Keratinocyte (primary cell): Measurements from ENCODE around the gene TOX2. TPM values are rescaled to one million over a fixed set of nuclear protein-coding genes. Genes with fewer than 3 reads are reported as not detected.

Experiments used
- DNase-seq: peaks from one replicate; pipeline ENCODE4 v3.0.0-alpha.2; 2011; ENCODE audit warnings: low read depth, missing footprints, low spot score
- FAIRE-seq: peaks from 2 replicates; lab custom pipeline; 2011; peaks lifted over from hg19 to GRCh38; lab: Jason Lieb, UNC
- H2AFZ ChIP-seq: 2 replicates; pipeline ENCODE4 v1.6.0; 2012; ENCODE audit warnings: low read length, control low read depth, inconsistent platforms; ENCODE audit not compliant: control insufficient read depth
- H3K27ac ChIP-seq: 2 replicates; pipeline ENCODE4 v1.5.1; 2011; ENCODE audit warnings: low read length; ENCODE audit not compliant: control insufficient read depth, insufficient read depth
- H3K27me3 ChIP-seq: 3 replicates; pipeline ENCODE4 v1.6.0; 2011; ENCODE audit warnings: low read length; ENCODE audit not compliant: control insufficient read depth, insufficient read depth; ENCODE audit errors: extremely low read depth
- H3K36me3 ChIP-seq, 2 experiments: 2 replicates in 1 of 2; 3 replicates in 1 of 2; pipeline ENCODE4 v1.5.1; 2011; ENCODE audit warnings: low read length in 2 of 2, mild to moderate bottlenecking in 1 of 2; ENCODE audit not compliant: control insufficient read depth in 2 of 2, insufficient read depth in 2 of 2; ENCODE audit errors: extremely low read depth in 1 of 2
- H3K4me1 ChIP-seq: 3 replicates; pipeline ENCODE4 v1.5.1; 2011; ENCODE audit warnings: low read length; ENCODE audit not compliant: control insufficient read depth, insufficient read depth; ENCODE audit errors: extremely low read depth
- H3K4me2 ChIP-seq: 3 replicates; pipeline ENCODE4 v1.6.0; 2011; ENCODE audit warnings: low read depth, low read length; ENCODE audit not compliant: control insufficient read depth, insufficient read depth; ENCODE audit errors: extremely low read depth
- H3K4me3 ChIP-seq, 3 experiments: fragments of 200-600 bp in 1 of 3; sonication (generic) in 1 of 3; 2 replicates in 2 of 3; 3 replicates in 1 of 3; pipeline ENCODE4 v1.5.1; 2011 to 2016; ENCODE audit warnings: low read length in 3 of 3, mild to moderate bottlenecking in 3 of 3, control low read depth in 2 of 3, inconsistent platforms in 1 of 3, low read depth in 1 of 3, mixed read lengths in 1 of 3, mixed run types in 1 of 3, moderate library complexity in 1 of 3; ENCODE audit not compliant: control insufficient read depth in 2 of 3, insufficient read depth in 2 of 3; ENCODE audit errors: extremely low read depth in 1 of 3
- H3K79me2 ChIP-seq: 2 replicates; pipeline ENCODE4 v1.6.0; 2012; ENCODE audit warnings: low read length; ENCODE audit not compliant: control insufficient read depth, insufficient read depth
- H3K9ac ChIP-seq: 3 replicates; pipeline ENCODE4 v1.6.0; 2011; ENCODE audit warnings: low read length; ENCODE audit not compliant: control insufficient read depth, insufficient read depth; ENCODE audit errors: extremely low read depth
- H3K9me1 ChIP-seq: 3 replicates; pipeline ENCODE4 v1.6.0; 2011; ENCODE audit warnings: low read length; ENCODE audit not compliant: control insufficient read depth, insufficient read depth; ENCODE audit errors: extremely low read depth
- H3K9me3 ChIP-seq: 2 replicates; pipeline ENCODE4 v1.5.1; 2012; ENCODE audit warnings: low read depth, low read length; ENCODE audit not compliant: control insufficient read depth
- H4K20me1 ChIP-seq: 3 replicates; pipeline ENCODE4 v1.6.0; 2011; ENCODE audit warnings: low read length; ENCODE audit not compliant: control insufficient read depth, insufficient read depth; ENCODE audit errors: extremely low read depth
- CTCF ChIP-seq, 3 experiments: IDR thresholded peaks in 1 of 3; conservative IDR thresholded peaks in 1 of 3; optimal IDR thresholded peaks in 1 of 3; 2 replicates in 2 of 3; 3 replicates in 1 of 3; pipeline versions ENCODE3 to v1.5.1; 2011; ENCODE audit warnings: low read length in 3 of 3, mild to moderate bottlenecking in 3 of 3, moderate library complexity in 2 of 3, control low read depth in 1 of 3, inconsistent platforms in 1 of 3; ENCODE audit not compliant: insufficient read depth in 2 of 3; ENCODE audit errors: extremely low read depth in 1 of 3
- EZH2 ChIP-seq: IDR thresholded peaks from one replicate; pipeline ENCODE4 v1.6.1; 2012; ENCODE audit warnings: inconsistent platforms, mild to moderate bottlenecking, low read length, moderate library complexity
- dilution Hi-C: fragments of 300-500 bp; cut with MboI; formaldehyde crosslinking; loops from one replicate; pipeline ENCODE4 v1.7.0; 2020; ENCODE audit warnings: low sequenced_read_pairs; ENCODE audit not compliant: extremely low pct_ligation_motif_present
- polyA plus RNA-seq, 5 experiments: library from polyadenylated mRNA; depleted of rRNA in 3 of 5; stranded (reverse) in 3 of 5; stranded (forward) in 1 of 5; unstranded in 1 of 5; fragments of >200 nt; gene quantifications; 1 replicate in 1 of 5; 2 replicates in 3 of 5; 3 replicates in 1 of 5; pipeline versions ENCODE4 v1.2.1 to v1.2.3, GENCODE V29; 2011 to 2012; ENCODE audit warnings: missing spikeins in 2 of 5, low read depth in 1 of 5, low replicate concordance in 1 of 5

Gene TOX2
- polyA plus RNA-seq, 1 donor (not counting 4 experiments of a cell fraction or from before 2014, with no cell fraction given), result 0.20 TPM

DNA sequence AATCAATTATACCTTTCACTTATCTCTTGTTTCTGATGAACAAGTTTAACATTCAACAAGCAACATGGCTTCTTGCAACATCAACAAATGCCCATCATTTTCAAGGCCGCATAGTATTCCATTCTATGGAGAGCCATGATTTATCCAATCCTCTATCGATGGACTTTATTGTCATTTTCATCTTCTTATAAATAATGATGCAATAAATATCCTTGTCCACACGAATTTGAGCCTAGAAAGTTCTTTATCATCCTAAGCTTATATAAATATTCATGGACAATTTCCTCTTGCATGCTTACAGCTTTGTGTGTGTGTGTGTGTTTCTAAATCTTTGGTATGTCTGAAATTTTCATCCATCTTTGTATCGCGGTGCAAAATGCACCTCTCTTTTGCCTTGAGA, 29.1 kb downstream of the TOX2 start:
- Histone ChIP-seq H2AFZ (no peak overlapping the region), H3K4me1 (peaks cover 30% of the 10 kb centered on the region), H3K9me1 (no peaks in the 10 kb centered on the region), H3K9me3 (no peaks in the 10 kb centered on the region), H3K27me3 (peaks cover 8% of the 10 kb centered on the region), H3K79me2 (no peaks in the 10 kb centered on the region), H3K4me3 (no peak overlapping the region), H3K36me3 (no peaks in the 10 kb centered on the region), H3K27ac (no peak overlapping the region), H3K9ac (no peak overlapping the region), H3K4me2 (no peak overlapping the region), H4K20me1 (no peaks in the 10 kb centered on the region)
- TF ChIP-seq CTCF (optimal IDR thresholded peaks at IDR 0.05 in 1 of 3, IDR thresholded peaks at IDR 0.05 in 1 of 3, conservative IDR thresholded peaks at IDR 0.05 in 1 of 3; ENCODE audit: extremely low read depth in 1 of 3, insufficient read depth in 2 of 3, low read length in 3 of 3) (no peak), EZH2 (no peak)
- no peak for FAIRE-seq
- dilution Hi-C loops, result no loop called here
- no peak for DNase-seq

DNA sequence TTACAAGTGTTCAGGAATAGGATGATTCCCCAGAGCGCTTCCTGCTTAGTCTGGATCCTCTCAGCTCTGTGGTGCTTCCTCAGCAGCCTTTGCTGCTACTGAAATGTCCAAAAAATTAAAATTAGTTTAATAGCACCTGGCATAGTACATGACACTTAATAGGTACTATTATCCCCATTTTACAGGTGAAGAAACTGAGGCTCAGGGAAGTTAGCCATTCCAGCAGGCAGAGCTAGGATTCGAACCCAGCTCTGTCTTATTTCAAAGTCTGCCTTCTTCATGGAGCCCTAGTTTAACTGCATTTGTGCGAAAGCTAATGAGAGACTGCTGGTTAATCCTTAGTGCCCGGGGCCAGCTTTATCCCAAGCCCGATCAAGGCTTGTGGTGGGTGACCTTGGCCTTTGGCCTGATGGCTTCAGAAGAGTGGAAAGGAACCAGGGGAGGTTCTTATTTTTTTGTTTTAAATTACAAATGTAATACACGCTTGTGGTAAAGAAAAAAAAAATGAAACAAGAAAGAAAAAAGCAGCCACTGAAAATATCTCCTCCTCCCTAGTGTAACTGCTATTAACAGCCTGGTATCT, 30.1 kb downstream of the TOX2 start:
- no peak for FAIRE-seq
- H3K4me1 ChIP-seq, result peaks cover 21% of the 10 kb centered on the region

More for the DNA sequence above, 30.1 kb downstream of the TOX2 start:
- Histone ChIP-seq H4K20me1 (no peaks in the 10 kb centered on the region), H2AFZ (no peak overlapping the region), H3K9me1 (no peaks in the 10 kb centered on the region), H3K79me2 (no peaks in the 10 kb centered on the region), H3K4me2 (no peak overlapping the region), H3K27me3 (peaks cover 8% of the 10 kb centered on the region), H3K9me3 (no peaks in the 10 kb centered on the region), H3K36me3 (no peaks in the 10 kb centered on the region), H3K4me3 (no peak overlapping the region), H3K27ac (no peak overlapping the region), H3K9ac (no peak overlapping the region)
- no peak for DNase-seq
- no peak for TF ChIP-seq EZH2
- no peak for TF ChIP-seq CTCF (optimal IDR thresholded peaks at IDR 0.05 in 1 of 3, IDR thresholded peaks at IDR 0.05 in 1 of 3, conservative IDR thresholded peaks at IDR 0.05 in 1 of 3; ENCODE audit: extremely low read depth in 1 of 3, insufficient read depth in 2 of 3, low read length in 3 of 3)
- dilution Hi-C loops, result no loop called here
